Skin of body (tissue), 2 donors: ENCODE results near the gene RBBP8NL. TPM values are rescaled to one million over a fixed set of nuclear protein-coding genes. Genes with fewer than 3 reads are reported as not detected.

Experiments used
- DNase-seq: peaks from one replicate; lab custom pipeline; 2025; lab: John Stamatoyannopoulos, UW
- total RNA-seq: library from RNA; depleted of rRNA; stranded (reverse); fragments of >200 nt; gene quantifications from one replicate; pipeline ENCODE4 v1.2.3, GENCODE V29; 2014

Gene RBBP8NL
- total RNA-seq, 1 donor from 2014 or later: 0.59 TPM

GRCh38 chr20:62393830-62394229 lies 33.5 kb downstream of the RBBP8NL start:
- no peak for DNase-seq

- no peak for DNase-seq
These were observed 34.0 kb downstream of the RBBP8NL start for GRCh38 chr20:62393335-62393665.

- no peak for DNase-seq
These were observed 34.6 kb downstream of the RBBP8NL start for GRCh38 chr20:62392621-62393334.

GRCh38 chr20:62392077-62392418 lies 35.3 kb downstream of the RBBP8NL start:
- no peak for DNase-seq

- DNase-seq: no peak
These were observed 35.9 kb downstream of the RBBP8NL start for GRCh38 chr20:62391165-62392076.

GRCh38 chr20:62390317-62391164 lies 36.8 kb downstream of the RBBP8NL start:
- DNase-seq: no peak

GRCh38 chr20:62389601-62390087 lies 37.7 kb downstream of the RBBP8NL start:
- DNase-seq: no peak

GRCh38 chr20:62388839-62389600 lies 38.3 kb downstream of the RBBP8NL start:
- no peak for DNase-seq

GRCh38 chr20:62387933-62388635 lies 39.3 kb downstream of the RBBP8NL start:
- DNase-seq: no peak

- DNase-seq: no peak
These were observed 40.0 kb downstream of the RBBP8NL start for GRCh38 chr20:62387219-62387913.

- DNase-seq: peak; percentile 90
These were observed 40.7 kb downstream of the RBBP8NL start, which contains the start of gene RPS21 for GRCh38 chr20:62386383-62387218. Gene RPS21, plus strand, starts transcription at chr20:62387103. Its CDS starts 236 bp downstream, at chr20:62387339.

GRCh38 chr20:62382306-62383198 lies 44.8 kb downstream of the RBBP8NL start:
- peak; percentile 53 for DNase-seq

GRCh38 chr20:62381842-62382241 lies 45.5 kb downstream of the RBBP8NL start:
- DNase-seq: no peak

- DNase-seq: no peak
These were observed 46.0 kb downstream of the RBBP8NL start for GRCh38 chr20:62381202-62381797.

GRCh38 chr20:62378215-62378614 lies 49.1 kb downstream of the RBBP8NL start:
- DNase-seq: no peak

- no peak for DNase-seq
These were observed 49.6 kb downstream of the RBBP8NL start for GRCh38 chr20:62377615-62378178.

GRCh38 chr20:62377064-62377461 lies 50.3 kb downstream of the RBBP8NL start:
- no peak for DNase-seq
